GM23338 (cell line): ENCODE data around the gene STOML3. TPM values are rescaled to one million over a fixed set of nuclear protein-coding genes. Genes with fewer than 3 reads are reported as not detected.

Experiments used
- ATAC-seq: fragments of 200-7000 bp; cut with Tn5 transposase; 3 replicates; pipeline ENCODE4 v1.9.1; 2020
- DNase-seq: peaks from one replicate; pipeline ENCODE4 v3.0.0-alpha.2; 2015; ENCODE audit warnings: low spot score
- H2AFZ ChIP-seq: fragments of 200-600 bp; sonication (generic); 2 replicates; pipeline ENCODE4 v1.8.0; 2016; ENCODE audit warnings: antibody characterized with exemption, mild to moderate bottlenecking, moderate library complexity
- H3F3A ChIP-seq: fragments of 200-600 bp; sonication (generic); replicated peaks from 2 replicates; pipeline ENCODE4 v1.8.0; 2017; ENCODE audit warnings: antibody characterized with exemption, mixed run types, low read depth
- H3K27ac ChIP-seq: fragments of 200-600 bp; sonication (generic); 2 replicates; pipeline ENCODE4 v1.6.1; 2016; ENCODE audit warnings: low read depth
- H3K27me3 ChIP-seq: fragments of 200-600 bp; sonication (generic); 2 replicates; pipeline ENCODE4 v1.8.0; 2016; ENCODE audit warnings: mild to moderate bottlenecking, mixed run types, moderate library complexity; ENCODE audit not compliant: insufficient read depth
- H3K36me3 ChIP-seq: fragments of 200-600 bp; sonication (generic); 2 replicates; pipeline ENCODE4 v1.8.0; 2016; ENCODE audit warnings: mild to moderate bottlenecking; ENCODE audit not compliant: insufficient read depth
- H3K4me1 ChIP-seq: fragments of 200-600 bp; sonication (generic); 2 replicates; pipeline ENCODE4 v1.8.0; 2016; ENCODE audit warnings: mild to moderate bottlenecking, moderate library complexity; ENCODE audit not compliant: insufficient read depth
- H3K4me2 ChIP-seq: fragments of 200-600 bp; sonication (generic); 2 replicates; pipeline ENCODE4 v1.7.1; 2017; ENCODE audit warnings: mixed run types
- H3K4me3 ChIP-seq: fragments of 200-600 bp; sonication (generic); 2 replicates; pipeline ENCODE4 v1.6.1; 2016; ENCODE audit warnings: mixed run types
- H3K79me2 ChIP-seq: fragments of 200-600 bp; sonication (generic); replicated peaks from 2 replicates; pipeline ENCODE4 v1.8.0; 2017; ENCODE audit warnings: mild to moderate bottlenecking; ENCODE audit not compliant: insufficient read depth
- H3K9me2 ChIP-seq: fragments of 200-600 bp; sonication (generic); 2 replicates; pipeline ENCODE4 v1.8.0; 2017; ENCODE audit not compliant: insufficient read depth
- H4K20me1 ChIP-seq: fragments of 200-600 bp; sonication (generic); replicated peaks from 2 replicates; pipeline ENCODE4 v1.8.0; 2017; ENCODE audit warnings: mild to moderate bottlenecking; ENCODE audit not compliant: insufficient read depth
- H3K27ac Mint-ChIP-seq: 2 replicates; pipeline ENCODE4 v1.8.0; 2020; ENCODE audit warnings: inconsistent platforms, mild to moderate bottlenecking, moderate library complexity, mixed read lengths
- H3K27me3 Mint-ChIP-seq: 3 replicates; pipeline ENCODE4 v1.8.0; 2022; ENCODE audit warnings: low read depth, mild to moderate bottlenecking, moderate library complexity, mixed read lengths, inconsistent platforms; ENCODE audit not compliant: insufficient read depth, poor library complexity
- H3K36me3 Mint-ChIP-seq: 3 replicates; pipeline ENCODE4 v1.8.0; 2021; ENCODE audit warnings: low read depth, mild to moderate bottlenecking, inconsistent platforms, moderate library complexity, mixed read lengths
- H3K4me1 Mint-ChIP-seq: 3 replicates; pipeline ENCODE4 v1.8.0; 2020; ENCODE audit warnings: mild to moderate bottlenecking, inconsistent platforms, mixed read lengths
- H3K4me3 Mint-ChIP-seq: 3 replicates; pipeline ENCODE4 v1.8.0; 2021; ENCODE audit warnings: moderate library complexity, mild to moderate bottlenecking, inconsistent platforms, mixed read lengths
- H3K9me3 Mint-ChIP-seq: 3 replicates; pipeline ENCODE4 v1.8.0; 2020; ENCODE audit warnings: moderate library complexity, mild to moderate bottlenecking, inconsistent platforms, mixed read lengths
- CREB1 ChIP-seq: fragments of 250-450 bp; sonication (Bioruptor Pico); IDR thresholded peaks from 2 replicates; pipeline ENCODE4 v1.5.0; 2020; ENCODE audit warnings: low read depth, mild to moderate bottlenecking, moderate library complexity
- EZH2 ChIP-seq: fragments of 200-600 bp; sonication (generic); IDR thresholded peaks from one replicate; pipeline ENCODE4 v1.8.0; 2017; ENCODE audit warnings: antibody characterized with exemption, mild to moderate bottlenecking, low read depth; ENCODE audit not compliant: unreplicated experiment
- EZH2phosphoT487 ChIP-seq: fragments of 200-600 bp; sonication (generic); IDR thresholded peaks from one replicate; pipeline ENCODE4 v1.8.1; 2018; ENCODE audit warnings: antibody characterized with exemption; ENCODE audit not compliant: unreplicated experiment
- JUNB ChIP-seq: IDR thresholded peaks from one replicate; pipeline ENCODE4 v1.6.1; 2016; ENCODE audit warnings: antibody characterized with exemption; ENCODE audit not compliant: unreplicated experiment
- NANOG ChIP-seq: IDR thresholded peaks from 2 replicates; pipeline ENCODE4 v1.6.1; 2016; ENCODE audit warnings: antibody characterized with exemption, borderline replicate concordance
- POLR2AphosphoS5 ChIP-seq: IDR thresholded peaks from 2 replicates; pipeline ENCODE4 v1.6.1; 2016; ENCODE audit warnings: antibody characterized with exemption, low read depth
- STAT1 ChIP-seq: IDR thresholded peaks from one replicate; pipeline ENCODE4 v1.6.1; 2016; ENCODE audit warnings: antibody characterized with exemption; ENCODE audit not compliant: unreplicated experiment
- ZNF114 ChIP-seq: fragments of 250-450 bp; sonication (Bioruptor Pico); IDR thresholded peaks from 2 replicates; pipeline ENCODE4 v1.5.0; 2020; ENCODE audit warnings: mild to moderate bottlenecking, moderate library complexity
- ZNF331 ChIP-seq: fragments of 250-450 bp; sonication (Bioruptor Pico); IDR thresholded peaks from 2 replicates; pipeline ENCODE4 v1.5.0; 2020; ENCODE audit warnings: low read depth, mild to moderate bottlenecking, moderate library complexity
- polyA plus RNA-seq: library from polyadenylated mRNA; unstranded; fragments of >200 nt; fragmentation: Nextera tagmentation; extraction: Ambion mirVana; gene quantifications from 2 replicates; pipeline ENCODE4 v1.2.1, GENCODE V29; 2016
- total RNA-seq: library from RNA; depleted of rRNA; stranded (reverse); fragments of >200 nt; shearing (Covaris generic); gene quantifications from 2 replicates; pipeline ENCODE4 v1.2.3, GENCODE V29; 2014
- TF ChIP-seq, protein P1 (sequence below): IDR thresholded peaks from one replicate; pipeline ENCODE4 v1.6.1; 2018; ENCODE audit warnings: antibody characterized with exemption; ENCODE audit not compliant: unreplicated experiment
- TF ChIP-seq, protein P2 (sequence below): IDR thresholded peaks from 2 replicates; pipeline ENCODE4 v1.6.1; 2016; ENCODE audit warnings: antibody characterized with exemption
- TF ChIP-seq, protein P3 (sequence below): fragments of 250-450 bp; sonication (Bioruptor Pico); IDR thresholded peaks from 2 replicates; pipeline ENCODE4 v1.5.0; 2020; ENCODE audit warnings: mild to moderate bottlenecking, moderate library complexity
- TF ChIP-seq, protein P4 (sequence below), 2 experiments: fragments of 200-600 bp in 1 of 2; sonication (generic) in 1 of 2; conservative IDR thresholded peaks; 2 replicates each; pipeline versions ENCODE4 v1.5.1 to v1.6.1; 2016 to 2017; ENCODE audit warnings: antibody characterized with exemption in 2 of 2, low read depth in 2 of 2, mild to moderate bottlenecking in 2 of 2, moderate library complexity in 1 of 2

STOML3 gene
- total and polyA plus RNA-seq, 2 experiments from 2014 or later, result not detected

DNA sequence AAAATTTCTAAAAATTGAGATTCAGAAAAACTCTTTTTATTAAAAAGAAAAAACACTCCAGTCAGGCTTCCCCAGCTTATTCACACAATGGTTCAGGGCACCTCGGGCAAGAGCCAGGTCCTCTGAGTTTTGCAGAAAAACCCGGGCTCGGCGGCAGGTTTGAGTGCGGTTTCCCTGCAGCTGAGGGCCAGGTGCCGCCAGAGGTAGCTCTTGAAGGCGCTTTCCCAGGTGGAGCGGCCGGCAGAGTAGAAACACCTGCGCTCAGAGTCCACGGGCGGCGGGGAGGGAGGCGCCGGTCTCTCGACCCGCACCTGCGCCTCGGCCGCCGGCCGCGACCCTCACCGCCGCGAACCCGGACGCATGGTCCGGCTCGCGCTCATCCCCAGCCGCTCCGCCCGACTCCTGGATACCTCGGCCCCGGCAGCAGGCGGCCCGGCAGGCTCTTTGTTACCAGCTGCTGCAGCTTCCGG, 46.8 kb upstream of the STOML3 start:
- Histone ChIP-seq H3K4me1 (peaks cover 19% of the 10 kb centered on the region), H3K9me2 (no peaks in the 10 kb centered on the region), H3K4me2 (peak overlapping the region; percentile 76), H4K20me1 (peaks cover 16% of the 10 kb centered on the region; the same call in 1 of the 2 replicates), H3K27me3 (no peaks in the 10 kb centered on the region), H3K79me2 (peaks cover 59% of the 10 kb centered on the region), H3K36me3 (no peaks in the 10 kb centered on the region), H3K4me3 (peak overlapping the region; percentile 86), H3F3A (no peaks in the 10 kb centered on the region), H2AFZ (no peak overlapping the region), H3K27ac (peak overlapping the region; percentile 90)
- H3K27me3 Mint-ChIP-seq, result peaks cover 2% of the 10 kb centered on the region
- H3K9me3 Mint-ChIP-seq, result no peaks in the 10 kb centered on the region
- peak overlapping the region; percentile 98 for H3K27ac Mint-ChIP-seq
- ATAC-seq (no peak), DNase-seq (no peak)
- H3K4me3 Mint-ChIP-seq, result peak overlapping the region; percentile 93
- TF ChIP-seq STAT1 (no peak), ZNF114 (CRISPR knock-in tag) (no peak), EZH2phosphoT487 (no peak), EZH2 (no peak), ZNF331 (CRISPR knock-in tag) (no peak), NANOG (no peak), CREB1 (no peak), JUNB (no peak), POLR2AphosphoS5 (no peak)
- TF ChIP-seq, protein P1, sequence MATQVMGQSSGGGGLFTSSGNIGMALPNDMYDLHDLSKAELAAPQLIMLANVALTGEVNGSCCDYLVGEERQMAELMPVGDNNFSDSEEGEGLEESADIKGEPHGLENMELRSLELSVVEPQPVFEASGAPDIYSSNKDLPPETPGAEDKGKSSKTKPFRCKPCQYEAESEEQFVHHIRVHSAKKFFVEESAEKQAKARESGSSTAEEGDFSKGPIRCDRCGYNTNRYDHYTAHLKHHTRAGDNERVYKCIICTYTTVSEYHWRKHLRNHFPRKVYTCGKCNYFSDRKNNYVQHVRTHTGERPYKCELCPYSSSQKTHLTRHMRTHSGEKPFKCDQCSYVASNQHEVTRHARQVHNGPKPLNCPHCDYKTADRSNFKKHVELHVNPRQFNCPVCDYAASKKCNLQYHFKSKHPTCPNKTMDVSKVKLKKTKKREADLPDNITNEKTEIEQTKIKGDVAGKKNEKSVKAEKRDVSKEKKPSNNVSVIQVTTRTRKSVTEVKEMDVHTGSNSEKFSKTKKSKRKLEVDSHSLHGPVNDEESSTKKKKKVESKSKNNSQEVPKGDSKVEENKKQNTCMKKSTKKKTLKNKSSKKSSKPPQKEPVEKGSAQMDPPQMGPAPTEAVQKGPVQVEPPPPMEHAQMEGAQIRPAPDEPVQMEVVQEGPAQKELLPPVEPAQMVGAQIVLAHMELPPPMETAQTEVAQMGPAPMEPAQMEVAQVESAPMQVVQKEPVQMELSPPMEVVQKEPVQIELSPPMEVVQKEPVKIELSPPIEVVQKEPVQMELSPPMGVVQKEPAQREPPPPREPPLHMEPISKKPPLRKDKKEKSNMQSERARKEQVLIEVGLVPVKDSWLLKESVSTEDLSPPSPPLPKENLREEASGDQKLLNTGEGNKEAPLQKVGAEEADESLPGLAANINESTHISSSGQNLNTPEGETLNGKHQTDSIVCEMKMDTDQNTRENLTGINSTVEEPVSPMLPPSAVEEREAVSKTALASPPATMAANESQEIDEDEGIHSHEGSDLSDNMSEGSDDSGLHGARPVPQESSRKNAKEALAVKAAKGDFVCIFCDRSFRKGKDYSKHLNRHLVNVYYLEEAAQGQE, result no peak
- TF ChIP-seq, protein P2, sequence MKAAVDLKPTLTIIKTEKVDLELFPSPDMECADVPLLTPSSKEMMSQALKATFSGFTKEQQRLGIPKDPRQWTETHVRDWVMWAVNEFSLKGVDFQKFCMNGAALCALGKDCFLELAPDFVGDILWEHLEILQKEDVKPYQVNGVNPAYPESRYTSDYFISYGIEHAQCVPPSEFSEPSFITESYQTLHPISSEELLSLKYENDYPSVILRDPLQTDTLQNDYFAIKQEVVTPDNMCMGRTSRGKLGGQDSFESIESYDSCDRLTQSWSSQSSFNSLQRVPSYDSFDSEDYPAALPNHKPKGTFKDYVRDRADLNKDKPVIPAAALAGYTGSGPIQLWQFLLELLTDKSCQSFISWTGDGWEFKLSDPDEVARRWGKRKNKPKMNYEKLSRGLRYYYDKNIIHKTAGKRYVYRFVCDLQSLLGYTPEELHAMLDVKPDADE, result no peak; the same call in 1 of the 2 replicates
- TF ChIP-seq, protein P3, sequence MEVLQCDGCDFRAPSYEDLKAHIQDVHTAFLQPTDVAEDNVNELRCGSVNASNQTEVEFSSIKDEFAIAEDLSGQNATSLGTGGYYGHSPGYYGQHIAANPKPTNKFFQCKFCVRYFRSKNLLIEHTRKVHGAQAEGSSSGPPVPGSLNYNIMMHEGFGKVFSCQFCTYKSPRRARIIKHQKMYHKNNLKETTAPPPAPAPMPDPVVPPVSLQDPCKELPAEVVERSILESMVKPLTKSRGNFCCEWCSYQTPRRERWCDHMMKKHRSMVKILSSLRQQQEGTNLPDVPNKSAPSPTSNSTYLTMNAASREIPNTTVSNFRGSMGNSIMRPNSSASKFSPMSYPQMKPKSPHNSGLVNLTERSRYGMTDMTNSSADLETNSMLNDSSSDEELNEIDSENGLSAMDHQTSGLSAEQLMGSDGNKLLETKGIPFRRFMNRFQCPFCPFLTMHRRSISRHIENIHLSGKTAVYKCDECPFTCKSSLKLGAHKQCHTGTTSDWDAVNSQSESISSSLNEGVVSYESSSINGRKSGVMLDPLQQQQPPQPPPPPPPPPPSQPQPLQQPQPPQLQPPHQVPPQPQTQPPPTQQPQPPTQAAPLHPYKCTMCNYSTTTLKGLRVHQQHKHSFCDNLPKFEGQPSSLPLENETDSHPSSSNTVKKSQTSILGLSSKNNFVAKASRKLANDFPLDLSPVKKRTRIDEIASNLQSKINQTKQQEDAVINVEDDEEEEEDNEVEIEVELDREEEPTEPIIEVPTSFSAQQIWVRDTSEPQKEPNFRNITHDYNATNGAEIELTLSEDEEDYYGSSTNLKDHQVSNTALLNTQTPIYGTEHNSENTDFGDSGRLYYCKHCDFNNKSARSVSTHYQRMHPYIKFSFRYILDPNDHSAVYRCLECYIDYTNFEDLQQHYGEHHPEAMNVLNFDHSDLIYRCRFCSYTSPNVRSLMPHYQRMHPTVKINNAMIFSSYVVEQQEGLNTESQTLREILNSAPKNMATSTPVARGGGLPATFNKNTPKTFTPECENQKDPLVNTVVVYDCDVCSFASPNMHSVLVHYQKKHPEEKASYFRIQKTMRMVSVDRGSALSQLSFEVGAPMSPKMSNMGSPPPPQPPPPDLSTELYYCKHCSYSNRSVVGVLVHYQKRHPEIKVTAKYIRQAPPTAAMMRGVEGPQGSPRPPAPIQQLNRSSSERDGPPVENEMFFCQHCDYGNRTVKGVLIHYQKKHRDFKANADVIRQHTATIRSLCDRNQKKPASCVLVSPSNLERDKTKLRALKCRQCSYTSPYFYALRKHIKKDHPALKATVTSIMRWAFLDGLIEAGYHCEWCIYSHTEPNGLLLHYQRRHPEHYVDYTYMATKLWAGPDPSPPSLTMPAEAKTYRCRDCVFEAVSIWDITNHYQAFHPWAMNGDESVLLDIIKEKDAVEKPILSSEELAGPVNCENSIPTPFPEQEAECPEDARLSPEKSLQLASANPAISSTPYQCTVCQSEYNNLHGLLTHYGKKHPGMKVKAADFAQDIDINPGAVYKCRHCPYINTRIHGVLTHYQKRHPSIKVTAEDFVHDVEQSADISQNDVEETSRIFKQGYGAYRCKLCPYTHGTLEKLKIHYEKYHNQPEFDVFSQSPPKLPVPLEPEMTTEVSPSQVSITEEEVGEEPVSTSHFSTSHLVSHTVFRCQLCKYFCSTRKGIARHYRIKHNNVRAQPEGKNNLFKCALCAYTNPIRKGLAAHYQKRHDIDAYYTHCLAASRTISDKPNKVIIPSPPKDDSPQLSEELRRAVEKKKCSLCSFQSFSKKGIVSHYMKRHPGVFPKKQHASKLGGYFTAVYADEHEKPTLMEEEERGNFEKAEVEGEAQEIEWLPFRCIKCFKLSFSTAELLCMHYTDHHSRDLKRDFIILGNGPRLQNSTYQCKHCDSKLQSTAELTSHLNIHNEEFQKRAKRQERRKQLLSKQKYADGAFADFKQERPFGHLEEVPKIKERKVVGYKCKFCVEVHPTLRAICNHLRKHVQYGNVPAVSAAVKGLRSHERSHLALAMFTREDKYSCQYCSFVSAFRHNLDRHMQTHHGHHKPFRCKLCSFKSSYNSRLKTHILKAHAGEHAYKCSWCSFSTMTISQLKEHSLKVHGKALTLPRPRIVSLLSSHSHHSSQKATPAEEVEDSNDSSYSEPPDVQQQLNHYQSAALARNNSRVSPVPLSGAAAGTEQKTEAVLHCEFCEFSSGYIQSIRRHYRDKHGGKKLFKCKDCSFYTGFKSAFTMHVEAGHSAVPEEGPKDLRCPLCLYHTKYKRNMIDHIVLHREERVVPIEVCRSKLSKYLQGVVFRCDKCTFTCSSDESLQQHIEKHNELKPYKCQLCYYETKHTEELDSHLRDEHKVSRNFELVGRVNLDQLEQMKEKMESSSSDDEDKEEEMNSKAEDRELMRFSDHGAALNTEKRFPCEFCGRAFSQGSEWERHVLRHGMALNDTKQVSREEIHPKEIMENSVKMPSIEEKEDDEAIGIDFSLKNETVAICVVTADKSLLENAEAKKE, result no peak
- TF ChIP-seq, protein P4, sequence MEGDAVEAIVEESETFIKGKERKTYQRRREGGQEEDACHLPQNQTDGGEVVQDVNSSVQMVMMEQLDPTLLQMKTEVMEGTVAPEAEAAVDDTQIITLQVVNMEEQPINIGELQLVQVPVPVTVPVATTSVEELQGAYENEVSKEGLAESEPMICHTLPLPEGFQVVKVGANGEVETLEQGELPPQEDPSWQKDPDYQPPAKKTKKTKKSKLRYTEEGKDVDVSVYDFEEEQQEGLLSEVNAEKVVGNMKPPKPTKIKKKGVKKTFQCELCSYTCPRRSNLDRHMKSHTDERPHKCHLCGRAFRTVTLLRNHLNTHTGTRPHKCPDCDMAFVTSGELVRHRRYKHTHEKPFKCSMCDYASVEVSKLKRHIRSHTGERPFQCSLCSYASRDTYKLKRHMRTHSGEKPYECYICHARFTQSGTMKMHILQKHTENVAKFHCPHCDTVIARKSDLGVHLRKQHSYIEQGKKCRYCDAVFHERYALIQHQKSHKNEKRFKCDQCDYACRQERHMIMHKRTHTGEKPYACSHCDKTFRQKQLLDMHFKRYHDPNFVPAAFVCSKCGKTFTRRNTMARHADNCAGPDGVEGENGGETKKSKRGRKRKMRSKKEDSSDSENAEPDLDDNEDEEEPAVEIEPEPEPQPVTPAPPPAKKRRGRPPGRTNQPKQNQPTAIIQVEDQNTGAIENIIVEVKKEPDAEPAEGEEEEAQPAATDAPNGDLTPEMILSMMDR (conservative IDR thresholded peaks at IDR 0.05; ENCODE audit: low read depth in 2 of 2), result no peak
- peaks cover 13% of the 10 kb centered on the region for H3K36me3 Mint-ChIP-seq
- H3K4me1 Mint-ChIP-seq, result peaks cover 26% of the 10 kb centered on the region
